IPS-NIHi7 (cell line): ENCODE results near the gene LRCH1.

Experiments
- DNase-seq: peaks from one replicate; pipeline ENCODE4 v3.0.0; 2012; ENCODE audit warnings: mixed read lengths; ENCODE audit errors: extremely low spot score

The LRCH1 gene

DNA sequence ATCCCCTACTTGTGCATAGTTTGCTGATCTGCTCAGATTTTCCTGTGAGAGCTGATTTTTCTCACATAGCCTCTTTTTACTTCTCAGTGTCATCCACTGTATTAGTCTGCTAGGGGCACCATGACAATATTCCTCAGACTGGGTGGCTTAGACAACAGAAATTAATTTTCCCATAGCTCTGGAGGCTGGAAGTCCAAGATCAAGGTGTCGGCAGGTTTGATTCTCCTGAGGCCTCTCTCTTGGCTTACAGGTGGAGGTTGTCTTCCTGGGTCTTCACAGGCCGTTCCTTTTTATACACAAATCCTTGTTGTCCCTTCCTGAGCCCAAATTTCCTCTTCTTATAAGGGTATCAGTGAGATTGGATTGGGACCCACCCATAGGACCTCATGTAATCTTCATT lies 9.2 kb downstream of the LRCH1 start:
- no peak for DNase-seq

DNA sequence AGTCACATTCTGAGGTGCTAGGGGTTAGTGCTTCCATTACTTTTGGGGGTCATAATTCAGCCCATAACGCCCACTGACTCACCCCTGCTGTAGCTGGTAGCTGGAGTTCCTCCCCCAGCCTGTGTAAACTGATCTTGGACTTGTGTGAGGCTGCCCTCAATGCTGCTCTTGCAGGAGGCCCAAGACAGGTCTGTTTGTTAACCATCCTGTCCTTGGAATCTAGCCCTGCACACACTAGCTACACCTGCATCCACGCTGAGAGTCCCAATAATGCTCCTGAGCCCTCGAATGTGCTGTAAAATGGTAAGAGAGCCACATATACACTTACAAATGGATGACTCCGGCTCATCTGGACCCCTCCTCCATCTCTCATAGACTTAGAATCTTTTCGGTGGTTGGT lies 9.6 kb downstream of the LRCH1 start:
- DNase-seq: no peak

DNA sequence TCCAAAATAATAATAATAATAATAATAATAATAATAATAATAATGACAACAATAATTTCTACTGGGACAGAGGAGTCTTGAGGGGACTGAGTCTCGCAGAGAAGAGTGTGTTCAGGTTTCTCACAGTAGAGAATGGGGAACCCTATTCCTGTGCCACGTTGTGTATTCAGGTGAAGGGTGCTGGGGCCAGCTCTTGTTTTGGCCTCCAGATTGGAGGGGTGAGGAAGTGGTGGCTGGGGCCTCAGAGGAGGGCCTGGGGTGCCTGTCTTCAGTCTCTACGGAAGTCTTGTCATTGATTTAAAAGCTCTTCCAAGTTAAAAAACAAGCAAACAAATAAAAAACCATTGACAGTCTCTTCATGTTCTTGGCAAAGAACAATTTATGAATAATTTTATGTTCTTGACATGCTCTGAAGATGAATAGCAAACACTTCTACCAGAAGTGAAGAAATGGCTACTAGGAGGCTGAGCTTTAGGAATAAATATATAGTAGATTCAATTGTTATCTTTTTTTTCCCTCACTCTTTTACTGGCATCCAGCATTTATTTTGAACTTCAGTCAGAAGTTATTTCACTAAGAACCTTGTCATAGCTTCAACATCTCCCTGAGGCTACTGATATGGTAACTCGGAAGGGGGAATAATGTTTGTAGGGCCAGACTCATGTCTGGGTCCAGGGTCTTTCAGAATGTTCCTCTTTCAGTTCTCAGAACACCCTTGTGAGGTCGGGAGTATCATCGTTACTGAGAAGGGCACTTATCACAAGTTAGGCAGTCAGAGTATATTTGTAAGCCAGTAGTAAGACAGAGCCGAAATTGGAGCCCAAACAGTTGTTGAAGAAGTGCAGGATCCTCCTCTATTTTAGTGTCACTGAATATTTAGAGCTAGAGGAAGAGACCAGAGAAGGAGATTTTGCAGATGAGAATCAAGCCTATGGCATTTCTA lies 13.1 kb downstream of the LRCH1 start:
- no peak for DNase-seq

DNA sequence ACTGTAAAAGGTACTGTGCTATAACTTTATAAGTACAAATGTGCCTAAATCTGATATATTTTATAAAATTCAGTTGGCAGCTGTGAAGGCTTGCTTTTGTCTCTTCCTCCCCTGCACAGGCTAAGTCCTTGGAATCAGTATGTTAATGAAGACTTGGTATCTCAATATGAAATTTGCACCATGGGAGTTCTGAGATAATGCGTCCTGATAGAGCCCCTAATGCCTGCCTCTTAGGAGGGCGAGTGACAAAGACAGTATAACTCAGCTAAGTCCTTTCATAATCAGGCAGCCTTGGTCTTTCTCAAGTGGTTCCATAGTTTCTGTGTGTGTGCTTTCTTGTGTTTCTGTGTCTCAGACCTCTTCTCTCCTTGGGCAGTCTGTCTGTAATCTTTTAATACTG lies 14.7 kb downstream of the LRCH1 start:
- DNase-seq: no peak

DNA sequence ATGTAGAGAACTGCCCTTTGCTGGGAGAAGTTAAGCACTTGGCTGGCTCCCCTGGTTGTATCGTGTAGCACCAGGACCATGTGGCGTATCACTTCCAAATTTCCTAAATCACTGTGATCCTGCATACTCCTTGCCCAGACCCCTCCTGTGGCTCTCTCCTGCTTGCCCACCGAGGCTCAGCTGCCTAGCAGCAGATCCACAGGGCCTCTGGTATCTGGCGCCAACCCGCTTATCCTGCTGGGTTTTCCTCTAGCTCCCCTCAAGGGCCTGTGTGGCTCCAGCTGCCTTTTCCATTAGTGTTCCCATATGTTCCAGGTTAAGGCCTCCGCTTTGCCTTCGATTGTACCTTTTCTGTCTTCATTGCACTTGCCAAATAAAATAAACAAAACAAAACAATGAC lies 16.5 kb downstream of the LRCH1 start:
- no peak for DNase-seq

DNA sequence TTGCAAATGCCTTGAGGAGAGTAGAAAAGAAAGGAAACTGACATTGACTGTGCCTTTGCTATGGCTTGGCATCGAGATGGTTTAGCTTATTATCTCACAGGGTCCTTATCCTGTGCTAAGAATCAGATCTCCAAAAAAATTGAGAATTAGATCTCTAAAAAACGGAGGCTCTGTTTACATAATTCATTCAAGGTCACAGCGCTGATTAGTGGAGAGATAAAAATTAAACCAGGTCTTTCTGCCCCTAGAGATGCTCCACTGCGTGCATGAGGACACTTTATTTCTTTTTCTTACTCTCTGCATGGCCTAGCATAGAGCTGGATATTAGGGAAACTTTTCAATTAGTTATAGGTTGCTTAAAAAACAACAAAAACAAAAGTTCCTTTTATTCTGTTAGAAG lies 17.3 kb downstream of the LRCH1 start:
- DNase-seq: no peak

DNA sequence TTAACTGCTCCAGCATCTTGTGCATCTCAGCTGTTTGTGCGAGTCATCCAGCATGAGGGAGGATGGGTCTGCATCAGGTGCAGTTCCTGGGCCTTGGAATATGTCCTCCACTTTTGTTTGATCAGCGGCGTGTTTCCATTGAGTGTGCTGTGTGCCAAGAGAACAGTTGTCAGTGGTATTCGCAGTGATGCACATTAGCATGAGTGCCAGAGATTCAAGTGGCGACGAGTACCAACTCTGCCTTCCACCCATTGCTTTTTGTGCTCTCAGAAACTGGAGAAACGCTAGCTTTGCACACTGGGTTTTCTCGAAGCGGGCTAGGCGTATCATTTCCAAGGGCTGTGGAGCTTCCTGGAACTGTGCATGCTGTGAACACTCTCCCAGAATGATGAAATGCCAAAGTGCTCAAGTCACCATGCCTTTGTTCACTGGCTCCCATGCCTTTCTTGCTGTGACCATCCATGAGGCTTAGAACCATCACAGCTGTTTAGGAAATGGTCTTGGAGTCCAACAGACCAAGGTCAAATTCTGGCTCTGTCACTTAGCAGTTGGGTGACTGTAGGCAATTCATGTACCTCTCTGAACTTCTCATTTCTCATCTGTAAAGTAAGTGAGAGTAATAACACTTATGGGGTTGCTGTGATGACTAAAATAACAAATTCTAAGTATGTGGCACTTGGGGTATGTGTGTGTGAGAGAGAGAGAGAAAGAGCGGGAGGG lies 18.4 kb downstream of the LRCH1 start:
- no peak for DNase-seq

DNA sequence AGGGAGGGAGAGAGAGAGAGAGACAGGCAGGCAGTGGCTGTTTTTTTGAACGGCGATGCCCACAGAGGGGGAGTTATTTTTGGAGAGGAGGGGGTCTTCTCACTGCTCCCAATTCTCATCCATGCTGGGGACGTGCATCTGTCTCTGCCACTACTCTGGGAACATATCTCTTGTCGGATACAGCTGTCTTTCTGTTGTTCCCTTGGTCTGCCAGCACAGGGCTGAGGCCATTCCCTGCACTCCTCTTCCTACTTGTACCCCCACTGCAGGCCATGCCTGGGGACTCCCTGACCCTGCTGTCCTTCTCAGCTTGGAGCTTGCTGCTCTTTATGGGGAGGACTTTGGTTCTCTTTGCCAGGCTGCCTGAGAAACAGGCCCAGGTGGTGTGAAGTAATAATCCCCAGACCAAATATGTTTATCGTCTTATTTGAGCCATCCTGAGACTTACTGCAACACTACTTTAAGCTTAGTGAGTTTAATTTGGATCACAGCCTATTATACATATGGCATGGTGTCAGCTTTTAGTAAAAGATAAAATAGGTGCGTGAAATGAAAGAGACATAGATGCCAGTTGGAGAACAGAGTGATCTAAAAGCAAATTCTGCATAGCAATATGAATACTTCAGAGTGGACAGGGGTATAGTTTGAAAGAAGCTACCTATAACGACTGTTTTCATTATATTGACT lies 19.1 kb downstream of the LRCH1 start:
- no peak for DNase-seq

DNA sequence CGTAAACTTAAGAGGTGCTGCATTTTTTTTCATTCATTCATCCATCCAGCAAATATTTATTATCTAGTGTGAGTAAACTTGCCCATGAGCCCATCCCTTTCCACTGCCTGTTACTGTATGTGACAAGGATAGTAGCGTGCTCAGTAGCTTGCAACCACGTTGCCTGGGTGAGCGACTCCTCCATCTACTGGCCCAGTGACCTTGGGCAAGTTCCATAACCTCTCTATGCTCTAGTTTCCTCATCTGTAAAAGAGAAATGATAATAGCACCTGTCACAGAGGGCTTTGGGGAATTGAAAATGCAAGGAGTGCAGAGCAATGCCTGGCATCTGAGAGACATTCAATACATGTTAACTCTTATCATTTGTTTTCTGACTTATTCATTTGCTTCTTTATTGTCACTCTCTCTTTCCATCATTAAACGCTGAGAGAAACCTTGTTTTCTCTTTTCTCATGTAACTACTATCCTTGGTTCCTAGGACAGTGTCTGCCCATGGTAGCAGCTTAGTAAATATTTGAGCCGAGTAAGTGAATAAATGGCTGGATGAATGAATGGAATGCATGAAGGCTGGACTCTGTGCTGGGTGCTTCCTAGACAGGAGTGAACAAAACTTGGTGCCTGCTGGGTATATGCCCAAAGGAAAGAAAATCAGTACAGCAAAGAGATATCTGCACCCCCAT lies 19.9 kb downstream of the LRCH1 start:
- DNase-seq: no peak

DNA sequence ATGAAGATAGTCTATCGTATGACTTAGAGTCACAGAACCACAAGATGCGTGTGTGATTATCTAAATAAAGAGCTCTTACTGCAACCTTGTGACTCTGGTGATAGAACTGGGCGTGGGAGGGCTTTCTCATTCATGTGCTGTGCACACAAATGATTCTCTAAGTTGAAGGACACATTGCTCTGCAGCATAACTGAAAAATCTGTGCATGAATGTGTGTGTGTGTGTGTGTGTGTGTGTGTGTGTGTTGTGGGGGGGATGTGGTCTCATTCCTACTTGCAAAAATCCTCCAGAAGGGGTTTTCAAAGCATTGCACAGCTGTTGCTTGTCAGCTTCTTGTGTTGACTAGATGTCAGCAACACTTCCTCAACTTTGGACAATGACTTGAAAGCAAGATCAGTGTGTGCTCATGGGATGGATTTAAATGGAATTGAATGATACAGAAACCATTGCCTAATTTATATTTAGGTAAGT lies 22.4 kb downstream of the LRCH1 start:
- no peak for DNase-seq

DNA sequence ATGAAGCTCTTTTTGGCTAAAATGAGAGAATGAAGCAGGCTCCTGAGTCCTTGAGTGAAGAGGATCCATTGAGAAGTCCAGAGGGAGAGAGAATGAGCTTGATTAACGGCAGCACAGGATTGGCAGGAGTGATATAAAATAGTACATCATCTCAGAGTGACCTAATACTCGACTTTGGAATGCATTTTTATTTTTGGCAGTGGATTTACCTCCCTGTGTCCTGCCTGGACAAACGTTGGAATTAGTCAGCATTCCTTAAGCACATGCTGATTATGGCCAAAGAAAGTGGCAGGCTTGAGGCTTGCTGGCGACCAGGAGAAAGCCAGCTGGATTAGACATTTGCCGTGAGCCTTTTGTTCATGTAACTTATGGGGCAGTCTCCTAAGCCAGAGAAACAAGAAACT lies 22.9 kb downstream of the LRCH1 start:
- DNase-seq: no peak

DNA sequence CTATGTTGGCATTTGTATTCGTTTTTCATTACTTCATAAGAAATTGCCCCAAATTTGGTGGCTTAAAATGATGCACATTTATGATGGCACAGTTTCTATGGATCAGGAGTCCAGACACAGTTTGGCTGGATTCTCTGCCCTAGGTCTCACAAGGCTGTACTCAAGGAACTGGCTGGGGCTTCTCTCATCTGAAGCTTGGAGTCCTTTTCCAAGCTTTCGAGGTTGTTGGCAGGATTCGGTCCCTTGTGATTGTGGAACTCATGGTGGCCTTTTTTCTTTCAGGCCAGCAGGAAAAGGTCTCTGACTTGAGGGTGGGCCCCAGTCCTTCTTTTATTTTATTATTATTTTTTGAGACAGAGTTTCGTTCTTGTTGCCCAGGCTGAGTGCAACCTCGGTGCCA lies 23.8 kb downstream of the LRCH1 start:
- DNase-seq: no peak

DNA sequence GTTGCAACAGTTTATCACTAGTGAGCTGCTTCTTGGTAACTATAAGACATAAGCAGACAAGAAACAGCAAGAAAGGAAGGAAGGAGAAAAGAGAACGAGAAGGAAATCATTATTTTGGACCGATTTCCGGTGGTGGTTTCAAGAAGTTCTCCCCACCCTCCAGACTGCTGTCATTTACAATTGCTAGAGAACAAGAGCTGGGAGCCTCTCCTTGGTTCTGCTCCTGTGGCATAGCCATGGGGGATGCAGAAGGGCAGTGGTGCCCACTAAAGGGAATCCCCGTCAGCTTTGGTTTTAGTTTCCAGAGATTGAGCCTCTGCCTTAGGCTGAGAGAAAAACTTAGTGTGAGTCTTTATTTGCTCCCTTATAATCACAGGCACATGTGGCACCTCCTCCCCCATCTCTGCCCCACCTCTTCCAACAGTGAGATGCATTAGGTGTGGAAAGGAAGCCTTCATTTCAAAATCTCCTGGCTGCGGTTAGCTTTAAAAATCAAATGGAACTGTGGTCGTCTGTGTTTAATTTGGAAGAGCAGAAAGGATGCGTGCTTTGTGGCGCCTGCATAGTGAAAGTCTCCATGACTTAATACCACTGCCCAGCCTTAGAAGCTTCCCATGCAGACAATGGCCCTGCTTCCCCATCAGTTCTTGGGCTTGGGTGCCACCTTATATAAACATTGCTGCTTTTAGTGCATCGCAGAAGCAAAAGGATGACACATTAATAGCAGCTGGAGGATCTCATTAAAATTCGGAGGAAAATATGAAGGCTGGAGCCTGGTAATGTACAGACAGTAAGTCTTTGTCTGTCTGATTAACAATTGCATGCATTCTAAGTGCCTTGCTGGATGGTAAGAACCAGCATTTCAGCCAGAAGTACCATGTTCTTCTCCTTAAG lies 25.0 kb downstream of the LRCH1 start:
- no peak for DNase-seq

DNA sequence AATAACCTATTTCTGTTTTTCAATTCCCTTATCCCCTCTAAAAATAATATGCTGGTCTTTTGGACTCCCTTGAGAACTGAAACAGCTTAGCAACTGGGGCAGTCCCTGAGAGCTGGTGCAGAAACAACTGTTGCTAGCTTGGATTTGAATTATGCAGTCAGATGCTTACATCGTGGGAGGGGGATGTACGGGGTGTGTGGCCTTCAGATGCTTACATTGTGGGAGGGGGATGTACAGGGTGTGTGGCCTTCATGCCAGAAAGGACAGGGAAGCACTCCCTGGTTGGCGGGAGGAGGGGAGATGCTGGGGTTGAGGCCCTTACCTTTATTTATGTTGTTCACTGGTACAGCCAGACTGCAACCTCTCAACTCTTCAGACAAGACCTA lies 25.6 kb downstream of the LRCH1 start:
- no peak for DNase-seq

DNA sequence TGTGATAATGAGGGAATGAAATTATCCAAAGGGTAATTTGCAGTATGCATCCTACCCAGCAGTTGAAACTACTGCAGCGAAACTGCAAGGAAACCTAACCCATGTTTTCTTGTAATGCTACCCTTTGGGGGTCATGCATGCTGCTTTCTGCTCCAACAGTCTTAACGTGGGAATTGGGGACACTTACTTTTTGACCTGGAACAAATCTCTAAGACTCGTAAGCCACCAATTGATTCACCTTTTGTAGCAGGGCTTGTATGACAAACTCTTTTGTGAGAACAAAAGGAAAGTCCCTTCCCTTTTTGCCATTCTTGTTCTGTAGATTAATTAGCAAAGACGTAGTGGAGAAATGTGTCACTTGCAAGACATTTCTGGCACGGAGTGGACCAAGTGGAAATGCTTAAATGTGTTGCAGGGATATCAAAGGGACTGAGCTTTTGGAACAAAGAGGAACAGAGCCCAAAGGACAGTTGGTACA lies 27.4 kb downstream of the LRCH1 start:
- DNase-seq: no peak

DNA sequence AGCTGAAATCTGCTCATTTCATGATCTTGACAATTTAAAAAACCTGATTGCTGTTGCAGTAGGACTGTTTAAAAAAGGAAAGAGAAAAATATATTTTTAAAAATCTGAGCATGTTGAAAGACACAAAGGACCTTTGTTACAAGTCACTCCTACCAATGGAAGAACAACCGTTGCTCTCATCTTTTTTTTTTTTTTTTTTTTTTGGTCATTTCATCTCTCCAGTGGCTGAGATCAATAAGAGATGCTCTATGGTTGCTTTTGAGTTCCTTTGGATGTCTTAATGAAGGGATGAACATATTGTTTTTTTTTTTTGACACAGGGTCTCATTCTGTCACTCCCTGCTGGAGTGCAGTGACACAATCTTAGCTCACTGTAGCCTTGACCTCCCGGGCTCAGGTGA lies 29.2 kb downstream of the LRCH1 start:
- DNase-seq: no peak

DNA sequence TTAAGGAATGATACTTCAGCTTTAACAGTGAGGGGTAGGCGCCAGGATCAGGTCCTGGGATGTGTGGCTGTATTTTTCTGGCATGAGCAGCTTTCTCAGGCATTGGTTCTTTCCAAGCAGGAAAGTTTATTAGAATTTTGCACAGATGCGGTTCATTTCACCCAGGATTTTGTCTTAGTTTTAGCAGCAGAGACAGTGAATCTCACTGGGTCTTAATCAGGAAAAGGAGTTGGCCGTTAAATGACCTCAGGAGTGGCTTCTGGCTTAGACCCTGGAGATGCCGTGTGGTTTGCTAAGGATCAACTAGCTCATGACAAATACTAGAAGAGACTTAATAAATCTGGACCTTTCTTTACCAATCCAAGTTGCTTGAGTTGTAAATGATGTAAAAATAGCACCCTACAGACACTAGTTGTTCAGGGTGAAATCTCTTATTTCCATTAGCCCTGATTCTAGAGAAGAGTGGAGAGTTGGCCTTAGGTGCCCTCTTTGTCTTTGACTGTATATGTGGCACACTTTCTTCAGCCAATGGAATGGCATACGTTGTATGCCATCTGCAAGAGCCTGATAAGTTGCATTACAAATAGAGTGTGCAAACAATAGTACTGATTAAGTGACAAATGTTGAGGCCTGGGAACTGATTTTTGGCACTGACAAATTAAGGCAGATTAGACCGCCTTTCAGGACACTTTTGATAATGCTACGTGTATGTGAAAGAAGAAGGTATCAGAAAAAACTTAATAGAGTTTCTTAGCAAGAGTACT lies 34.0 kb downstream of the LRCH1 start:
- no peak for DNase-seq

DNA sequence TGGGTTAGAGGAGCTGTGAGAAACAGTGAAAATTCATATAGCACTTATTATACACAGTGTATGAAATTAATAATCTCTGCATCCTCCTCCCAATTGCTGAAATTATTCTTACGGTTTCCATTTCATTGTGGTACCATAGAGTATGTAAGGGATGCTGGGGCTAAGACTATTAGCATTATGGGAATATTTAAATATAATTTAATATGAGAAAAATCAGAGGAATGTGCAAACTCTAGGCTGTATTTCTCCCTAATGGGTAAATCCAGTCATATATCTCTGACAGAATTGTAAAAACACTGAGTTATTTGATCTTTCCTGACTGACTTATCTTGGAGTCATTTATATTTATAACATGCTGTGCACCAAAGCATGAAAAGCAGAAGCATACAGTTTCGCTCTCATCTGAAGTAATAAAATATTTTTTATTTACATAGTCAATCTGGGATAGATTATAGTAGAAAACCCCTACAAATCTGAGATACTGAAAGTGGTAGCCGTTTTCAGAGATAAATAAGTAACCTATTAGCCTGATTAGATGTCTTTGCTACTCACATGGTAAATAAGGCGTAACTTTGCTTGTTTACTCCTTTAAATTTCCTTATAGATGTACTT lies 34.9 kb downstream of the LRCH1 start:
- no peak for DNase-seq

DNA sequence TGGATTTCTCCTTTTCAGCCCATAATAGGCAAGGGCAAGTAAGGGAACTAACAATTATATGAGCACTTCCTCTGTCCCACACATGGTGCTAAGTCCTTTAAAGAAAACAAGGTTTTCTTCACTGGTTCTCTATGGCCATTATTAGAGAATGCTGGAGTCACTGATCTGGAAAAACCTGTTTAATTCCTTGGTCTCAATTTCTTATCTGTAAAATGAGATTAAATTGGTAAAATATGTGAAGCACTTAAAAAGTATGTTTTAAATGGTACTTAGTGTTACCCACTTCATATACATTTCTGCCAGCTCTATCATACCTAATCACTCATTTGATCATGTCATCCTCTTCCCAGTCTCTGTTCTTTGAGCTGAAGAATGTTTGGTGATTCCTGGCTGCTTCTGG lies 39.4 kb downstream of the LRCH1 start:
- DNase-seq: no peak

DNA sequence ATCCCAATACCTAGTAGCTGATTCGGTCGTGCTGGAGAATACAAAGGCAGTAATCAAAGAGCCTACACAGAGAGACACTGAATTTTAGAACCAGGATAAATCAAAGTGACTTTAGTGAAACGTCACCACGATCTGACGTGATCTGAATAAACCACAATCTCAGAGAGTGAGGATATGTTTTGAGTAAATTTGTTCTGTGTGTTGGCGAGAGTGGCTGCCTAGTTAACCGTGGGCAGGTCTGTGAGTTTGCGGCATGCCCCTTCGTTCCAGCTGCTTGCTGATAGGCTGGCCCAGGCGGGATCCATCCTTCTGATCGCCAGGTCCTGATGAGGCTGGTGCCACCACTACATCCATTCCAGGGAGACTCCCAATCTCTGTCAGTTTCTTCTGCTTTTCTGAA lies 40.4 kb downstream of the LRCH1 start:
- DNase-seq: no peak
